H9 (cell line): ENCODE measurements around the gene NFKBIA. TPM values are rescaled to one million over a fixed set of nuclear protein-coding genes. Genes with fewer than 3 reads are reported as not detected.

Experiments used
- DNase-seq: peaks from one replicate; pipeline ENCODE4 v3.0.0-alpha.2; 2017
- H2AFZ ChIP-seq: one replicate; pipeline ENCODE4 v1.6.1; 2013; ENCODE audit warnings: mild to moderate bottlenecking, low read length, control low read depth, moderate library complexity
- H2AK5ac ChIP-seq: 2 replicates; pipeline ENCODE4 v1.6.1; 2013; ENCODE audit warnings: low read length, control low read depth, mixed read lengths; ENCODE audit not compliant: insufficient read length
- H2BK120ac ChIP-seq: one replicate; pipeline ENCODE4 v1.6.1; 2013; ENCODE audit warnings: low read depth, mild to moderate bottlenecking, low read length, control low read depth, inconsistent platforms; ENCODE audit not compliant: poor library complexity, severe bottlenecking
- H2BK12ac ChIP-seq: 2 replicates; pipeline ENCODE4 v1.6.1; 2013; ENCODE audit warnings: low read length, control low read depth, mixed read lengths, low read depth; ENCODE audit not compliant: insufficient read length
- H2BK15ac ChIP-seq: 2 replicates; pipeline ENCODE4 v1.6.1; 2013; ENCODE audit warnings: low read depth, low read length, control low read depth
- H2BK20ac ChIP-seq: one replicate; pipeline ENCODE4 v1.6.1; 2013; ENCODE audit warnings: low read depth, mild to moderate bottlenecking, low read length, control low read depth, inconsistent platforms; ENCODE audit not compliant: poor library complexity, severe bottlenecking
- H2BK5ac ChIP-seq: 2 replicates; pipeline ENCODE4 v1.6.1; 2013; ENCODE audit warnings: low read length, control low read depth, mixed read lengths; ENCODE audit not compliant: insufficient read length
- H3K14ac ChIP-seq: 2 replicates; pipeline ENCODE4 v1.6.1; 2013; ENCODE audit warnings: low read length, control low read depth; ENCODE audit not compliant: insufficient read depth
- H3K18ac ChIP-seq: 2 replicates; pipeline ENCODE4 v1.6.1; 2013; ENCODE audit warnings: low read depth, mild to moderate bottlenecking, mixed read lengths, low read length, control low read depth; ENCODE audit not compliant: insufficient read length
- H3K23ac ChIP-seq: 2 replicates; pipeline ENCODE4 v1.6.1; 2013; ENCODE audit warnings: low read length, control low read depth, mixed read lengths, low read depth; ENCODE audit not compliant: insufficient read length
- H3K23me2 ChIP-seq: 2 replicates; pipeline ENCODE4 v1.6.1; 2013; ENCODE audit warnings: low read depth, mild to moderate bottlenecking, mixed read lengths, low read length, control low read depth; ENCODE audit not compliant: insufficient read length, poor library complexity, severe bottlenecking
- H3K27ac ChIP-seq: 2 replicates; pipeline ENCODE4 v1.5.1; 2013; ENCODE audit warnings: low read length, control low read depth, mixed read lengths, low read depth; ENCODE audit not compliant: insufficient read length
- H3K27me3 ChIP-seq: 2 replicates; pipeline ENCODE4 v1.6.1; 2013; ENCODE audit warnings: low read length, control low read depth, inconsistent platforms; ENCODE audit not compliant: insufficient read depth
- H3K4ac ChIP-seq: 2 replicates; pipeline ENCODE4 v1.6.1; 2013; ENCODE audit warnings: low read depth, mild to moderate bottlenecking, control low read depth, inconsistent platforms, low read length, moderate library complexity
- H3K4me1 ChIP-seq: 2 replicates; pipeline ENCODE4 v1.6.1; 2013; ENCODE audit warnings: low read length, control low read depth, inconsistent platforms; ENCODE audit not compliant: insufficient read depth
- H3K4me2 ChIP-seq: 2 replicates; pipeline ENCODE4 v1.6.1; 2013; ENCODE audit warnings: low read length, control low read depth, mixed read lengths; ENCODE audit not compliant: insufficient read length, insufficient read depth
- H3K56ac ChIP-seq: 2 replicates; pipeline ENCODE4 v1.6.1; 2013; ENCODE audit warnings: low read depth, mild to moderate bottlenecking, mixed read lengths, low read length, control low read depth; ENCODE audit not compliant: insufficient read length
- H3K79me1 ChIP-seq: 2 replicates; pipeline ENCODE4 v1.6.1; 2013; ENCODE audit warnings: low read depth, mild to moderate bottlenecking, moderate library complexity, low read length, control low read depth, inconsistent platforms; ENCODE audit not compliant: insufficient read depth, poor library complexity, severe bottlenecking
- H3K79me2 ChIP-seq: 2 replicates; pipeline ENCODE4 v1.6.1; 2013; ENCODE audit warnings: low read length, control low read depth, inconsistent platforms; ENCODE audit not compliant: insufficient read depth
- H3K9ac ChIP-seq: 2 replicates; pipeline ENCODE4 v1.6.1; 2013; ENCODE audit warnings: low read length, control low read depth, mixed read lengths; ENCODE audit not compliant: insufficient read length; ENCODE audit errors: extremely low read depth
- H3K9me3 ChIP-seq: one replicate; pipeline ENCODE4 v1.6.1; 2013; ENCODE audit warnings: low read depth, low read length, inconsistent platforms; ENCODE audit not compliant: control insufficient read depth
- H3T11ph ChIP-seq: one replicate; pipeline ENCODE4 v1.6.1; 2013; ENCODE audit warnings: mild to moderate bottlenecking, low read length, control low read depth, inconsistent platforms
- H4K20me1 ChIP-seq: one replicate; pipeline ENCODE4 v1.6.1; 2013; ENCODE audit not compliant: control insufficient read depth, insufficient read length, insufficient read depth
- H4K5ac ChIP-seq: 2 replicates; pipeline ENCODE4 v1.6.1; 2013; ENCODE audit warnings: low read depth, mild to moderate bottlenecking, mixed read lengths, low read length, control low read depth; ENCODE audit not compliant: insufficient read length
- H4K8ac ChIP-seq: replicated peaks from 2 replicates; pipeline ENCODE4 v1.6.1; 2013; ENCODE audit warnings: low read length, control low read depth, mixed read lengths, low read depth; ENCODE audit not compliant: insufficient read length
- H4K91ac ChIP-seq: 2 replicates; pipeline ENCODE4 v1.6.1; 2013; ENCODE audit warnings: low read depth, mild to moderate bottlenecking, moderate library complexity, mixed read lengths, low read length, control low read depth; ENCODE audit not compliant: insufficient read length
- H3K27ac Mint-ChIP-seq, 3 experiments: 2 replicates in 2 of 3; 3 replicates in 1 of 3; pipeline ENCODE4 v1.8.0; 2020 to 2021; ENCODE audit warnings: mixed read lengths in 3 of 3, mild to moderate bottlenecking in 1 of 3, moderate library complexity in 1 of 3
- H3K27me3 Mint-ChIP-seq: 2 replicates; pipeline ENCODE4 v1.8.0; 2021; ENCODE audit warnings: low read depth, mild to moderate bottlenecking, moderate library complexity, mixed read lengths
- H3K36me3 Mint-ChIP-seq, 3 experiments: 2 replicates in 2 of 3; 3 replicates in 1 of 3; pipeline ENCODE4 v1.8.0; 2020 to 2021; ENCODE audit warnings: low read depth in 3 of 3, mixed read lengths in 3 of 3; ENCODE audit not compliant: insufficient read depth in 1 of 3
- H3K4me1 Mint-ChIP-seq, 2 experiments: 2 replicates each; pipeline ENCODE4 v1.8.0; 2020; ENCODE audit warnings: mixed read lengths in 2 of 2
- H3K4me3 Mint-ChIP-seq, 2 experiments: 2 replicates in 1 of 2; 3 replicates in 1 of 2; pipeline ENCODE4 v1.8.0; 2020 to 2021; ENCODE audit warnings: mild to moderate bottlenecking in 2 of 2, mixed read lengths in 2 of 2, moderate library complexity in 1 of 2
- H3K9me3 Mint-ChIP-seq, 2 experiments: 2 replicates in 1 of 2; 3 replicates in 1 of 2; pipeline ENCODE4 v1.8.0; 2020; ENCODE audit warnings: mild to moderate bottlenecking in 2 of 2, mixed read lengths in 2 of 2, moderate library complexity in 1 of 2
- WGBS: extraction: QIAGEN DNeasy Blood & Tissue Kit; methylation state at CpG from one replicate; pipeline ENCODE4 v1.1.7; 2013; ENCODE audit warnings: missing lambda C conversion rate, low lambda C conversion rate, mixed read lengths; ENCODE audit not compliant: insufficient read length; ENCODE audit errors: extremely low coverage; 5-methylcytosine and 5-hydroxymethylcytosine counted together
- total RNA-seq: library from RNA; stranded (reverse); gene quantifications from 2 replicates; pipeline ENCODE4 v1.2.1, GENCODE V29; 2021
- TF ChIP-seq, protein P1 (sequence below): fragments of 200-600 bp; sonication (generic); conservative IDR thresholded peaks from 3 replicates; pipeline ENCODE4 v1.8.0; 2021; ENCODE audit warnings: antibody characterized with exemption, mild to moderate bottlenecking

The NFKBIA gene
- total RNA-seq, 1 experiment from 2014 or later, result 38.4 TPM

DNA sequence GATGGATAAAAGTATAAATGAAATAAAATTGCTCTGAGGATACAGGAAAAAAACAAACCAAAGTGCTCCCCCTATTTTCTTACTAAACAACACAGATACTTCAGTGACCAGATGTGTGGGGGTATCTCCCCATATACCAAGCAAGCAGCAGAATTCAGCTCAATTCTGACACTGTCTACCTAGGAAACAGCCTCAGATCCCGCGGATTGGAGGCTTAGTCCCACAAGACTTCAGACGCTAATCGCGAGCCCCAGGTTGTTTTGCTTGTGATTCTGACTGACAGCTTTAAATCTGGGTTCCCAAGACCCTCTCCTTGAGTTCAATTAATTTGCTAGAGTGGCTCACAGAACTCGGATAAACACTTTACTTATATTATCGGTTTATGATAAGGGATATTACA is 17.3 kb downstream of the NFKBIA start:
- H3K23me2 ChIP-seq, result no peaks in the 10 kb centered on the region
- no peak for DNase-seq
- H3K4ac ChIP-seq, result no peak overlapping the region
- WGBS, result no CpG with 5 or more reads among the region's 7 CpGs
- no peak overlapping the region for H3K14ac ChIP-seq
- no peak overlapping the region for H2BK5ac ChIP-seq
- no peak overlapping the region for H4K91ac ChIP-seq
- Mint-ChIP-seq H3K9me3 (no peaks in the 10 kb centered on the region), H3K27ac (no peak overlapping the region), H3K27me3 (peaks cover 2% of the 10 kb centered on the region; the same call in 1 of the 2 replicates), H3K4me1 (peaks cover 23 to 49% of the 10 kb centered on the region in 2 experiments), H3K36me3 (no peaks in the 10 kb centered on the region; a peak in 1 of 7 replicates), H3K4me3 (no peak overlapping the region)
- no peaks in the 10 kb centered on the region for H3K79me2 ChIP-seq
- no peaks in the 10 kb centered on the region for H3K27me3 ChIP-seq
- H4K8ac ChIP-seq, result no peak overlapping the region
- no peak overlapping the region for H3K27ac ChIP-seq
- no peak overlapping the region for H3K23ac ChIP-seq
- H4K5ac ChIP-seq, result no peak overlapping the region
- H2AK5ac ChIP-seq, result no peak overlapping the region
- H2BK12ac ChIP-seq, result no peak overlapping the region
- no peak overlapping the region for H2AFZ ChIP-seq
- H3K4me2 ChIP-seq, result no peak overlapping the region
- no peak overlapping the region for H2BK15ac ChIP-seq
- no peaks in the 10 kb centered on the region for H3K9me3 ChIP-seq
- TF ChIP-seq, protein P1, sequence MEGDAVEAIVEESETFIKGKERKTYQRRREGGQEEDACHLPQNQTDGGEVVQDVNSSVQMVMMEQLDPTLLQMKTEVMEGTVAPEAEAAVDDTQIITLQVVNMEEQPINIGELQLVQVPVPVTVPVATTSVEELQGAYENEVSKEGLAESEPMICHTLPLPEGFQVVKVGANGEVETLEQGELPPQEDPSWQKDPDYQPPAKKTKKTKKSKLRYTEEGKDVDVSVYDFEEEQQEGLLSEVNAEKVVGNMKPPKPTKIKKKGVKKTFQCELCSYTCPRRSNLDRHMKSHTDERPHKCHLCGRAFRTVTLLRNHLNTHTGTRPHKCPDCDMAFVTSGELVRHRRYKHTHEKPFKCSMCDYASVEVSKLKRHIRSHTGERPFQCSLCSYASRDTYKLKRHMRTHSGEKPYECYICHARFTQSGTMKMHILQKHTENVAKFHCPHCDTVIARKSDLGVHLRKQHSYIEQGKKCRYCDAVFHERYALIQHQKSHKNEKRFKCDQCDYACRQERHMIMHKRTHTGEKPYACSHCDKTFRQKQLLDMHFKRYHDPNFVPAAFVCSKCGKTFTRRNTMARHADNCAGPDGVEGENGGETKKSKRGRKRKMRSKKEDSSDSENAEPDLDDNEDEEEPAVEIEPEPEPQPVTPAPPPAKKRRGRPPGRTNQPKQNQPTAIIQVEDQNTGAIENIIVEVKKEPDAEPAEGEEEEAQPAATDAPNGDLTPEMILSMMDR, result no peak
- H2BK120ac ChIP-seq, result no peak overlapping the region
- no peak overlapping the region for H3T11ph ChIP-seq
- H2BK20ac ChIP-seq, result no peak overlapping the region
- no peak overlapping the region for H3K9ac ChIP-seq
- H4K20me1 ChIP-seq, result no peaks in the 10 kb centered on the region
- no peak overlapping the region for H3K18ac ChIP-seq
- no peaks in the 10 kb centered on the region for H3K79me1 ChIP-seq
- H3K4me1 ChIP-seq, result no peaks in the 10 kb centered on the region; the same call in 1 of the 2 replicates
- no peak overlapping the region for H3K56ac ChIP-seq
